Measurements from ENCODE around the gene SMPD4. TPM values are rescaled to one million over a fixed set of nuclear protein-coding genes. Genes with fewer than 3 reads are reported as not detected.
"Not testable (repeated sequence)": the region's sequence is repeated elsewhere in the genome, so short reads cannot be mapped to it uniquely, and the experiment has no call there.

Gene SMPD4
- total RNA-seq, 2 experiments from 2014 or later = 81.2 to 89.9 TPM

DNA sequence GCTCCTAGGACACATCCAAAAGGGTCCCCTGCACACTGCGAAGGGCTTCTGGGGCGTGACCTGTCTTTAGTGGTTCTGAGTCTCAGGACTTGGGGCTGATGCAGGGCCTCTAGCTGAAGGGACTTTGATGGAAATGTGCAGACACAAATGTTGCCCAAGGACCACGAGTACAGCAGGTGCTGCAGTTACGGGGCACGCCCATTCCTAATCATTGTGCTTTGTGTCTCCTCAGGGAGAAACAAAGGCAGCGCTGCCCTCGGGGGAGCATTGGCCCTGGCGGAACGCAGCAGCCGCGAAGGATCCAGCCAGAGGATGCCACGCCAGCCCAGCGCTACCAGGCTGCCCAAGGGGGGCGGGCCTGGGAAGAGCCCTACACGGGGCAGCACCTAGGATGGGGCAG lies 8.8 kb upstream of the SMPD4 start:
- POLR2A ChIA-PET = no interaction called here
- H3K27ac Mint-ChIP-seq = no peak overlapping the region

DNA sequence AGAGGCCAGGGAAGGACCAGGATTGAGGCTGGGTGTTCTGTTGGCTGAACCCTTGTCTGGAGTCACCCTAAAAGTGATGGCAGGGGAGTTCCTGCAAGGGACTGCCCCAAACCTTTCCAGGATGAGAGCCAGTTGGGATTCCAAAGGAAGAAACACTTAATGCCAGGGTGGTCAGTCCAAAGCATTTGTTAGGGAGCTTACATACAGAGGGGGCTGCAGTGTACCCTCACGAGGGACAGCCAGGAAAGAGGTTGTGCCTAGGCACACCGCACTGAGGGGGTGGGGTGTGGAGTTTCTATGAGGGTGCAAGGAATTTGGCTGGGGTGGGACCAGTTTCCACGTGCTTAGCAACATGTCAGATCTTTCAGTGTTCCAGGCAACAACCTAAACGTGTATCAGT lies 7.6 kb upstream of the SMPD4 start:
- H3K4me3 Mint-ChIP-seq; H3K9me3 ChIP-seq (ENCODE audit: control insufficient read depth in 1 of 2, insufficient read depth in 1 of 2, low read length in 2 of 2); H3K27ac Mint-ChIP-seq; H3K4me3 ChIP-seq (ENCODE audit: low read length); H3K9me3 Mint-ChIP-seq; H3K27ac ChIP-seq (ENCODE audit: low read depth in 1 of 2, low read length in 2 of 2); CTCF ChIA-PET; DNase-seq; ATAC-seq (ENCODE audit: poor library complexity); H3K4me1 ChIP-seq (ENCODE audit: insufficient read depth, low read length); H3K36me3 ChIP-seq (ENCODE audit: insufficient read depth, low read length); H3K4me1 Mint-ChIP-seq (ENCODE audit: low read depth); H3K27me3 Mint-ChIP-seq; H3K36me3 Mint-ChIP-seq (ENCODE audit: low read depth); POLR2A ChIA-PET; H3K27me3 ChIP-seq (ENCODE audit: control insufficient read depth in 1 of 2, insufficient read depth in 2 of 2, low read length in 2 of 2): not testable (repeated sequence)
- intact Hi-C loops (cut with DNase I, micrococcal nuclease) = loop anchor here in 1 of 2 experiments (10.0 kb wide), 2 partner anchors 186 to 536 kb away; partner anchors contain the start of gene GPR148

More for the DNA sequence above, 8.8 kb upstream of the SMPD4 start:
- Histone ChIP-seq H3K36me3 (ENCODE audit: insufficient read depth, low read length) (peaks cover 2% of the 10 kb centered on the region), H3K4me3 (ENCODE audit: low read length) (no peak overlapping the region), H3K4me1 (ENCODE audit: insufficient read depth, low read length) (no peaks in the 10 kb centered on the region), H3K27ac (ENCODE audit: low read depth in 1 of 2, low read length in 2 of 2) (no peak overlapping the region), H3K9me3 (ENCODE audit: control insufficient read depth in 1 of 2, insufficient read depth in 1 of 2, low read length in 2 of 2) (no peaks in the 10 kb centered on the region), H3K27me3 (ENCODE audit: control insufficient read depth in 1 of 2, insufficient read depth in 2 of 2, low read length in 2 of 2) (no peaks in the 10 kb centered on the region)
- Mint-ChIP-seq H3K4me3 (no peak overlapping the region), H3K9me3 (no peaks in the 10 kb centered on the region), H3K36me3 (ENCODE audit: low read depth) (peaks cover 7% of the 10 kb centered on the region), H3K27me3 (no peaks in the 10 kb centered on the region), H3K4me1 (ENCODE audit: low read depth) (no peaks in the 10 kb centered on the region)
- DNase-seq = no peak
- ATAC-seq (ENCODE audit: poor library complexity) = no peak
- CTCF ChIA-PET = no interaction called here
- TF ChIP-seq, protein P1, sequence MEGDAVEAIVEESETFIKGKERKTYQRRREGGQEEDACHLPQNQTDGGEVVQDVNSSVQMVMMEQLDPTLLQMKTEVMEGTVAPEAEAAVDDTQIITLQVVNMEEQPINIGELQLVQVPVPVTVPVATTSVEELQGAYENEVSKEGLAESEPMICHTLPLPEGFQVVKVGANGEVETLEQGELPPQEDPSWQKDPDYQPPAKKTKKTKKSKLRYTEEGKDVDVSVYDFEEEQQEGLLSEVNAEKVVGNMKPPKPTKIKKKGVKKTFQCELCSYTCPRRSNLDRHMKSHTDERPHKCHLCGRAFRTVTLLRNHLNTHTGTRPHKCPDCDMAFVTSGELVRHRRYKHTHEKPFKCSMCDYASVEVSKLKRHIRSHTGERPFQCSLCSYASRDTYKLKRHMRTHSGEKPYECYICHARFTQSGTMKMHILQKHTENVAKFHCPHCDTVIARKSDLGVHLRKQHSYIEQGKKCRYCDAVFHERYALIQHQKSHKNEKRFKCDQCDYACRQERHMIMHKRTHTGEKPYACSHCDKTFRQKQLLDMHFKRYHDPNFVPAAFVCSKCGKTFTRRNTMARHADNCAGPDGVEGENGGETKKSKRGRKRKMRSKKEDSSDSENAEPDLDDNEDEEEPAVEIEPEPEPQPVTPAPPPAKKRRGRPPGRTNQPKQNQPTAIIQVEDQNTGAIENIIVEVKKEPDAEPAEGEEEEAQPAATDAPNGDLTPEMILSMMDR (IDR thresholded peaks at IDR 0.05) = no peak
- intact Hi-C loops (cut with DNase I, micrococcal nuclease) = no loop called here

DNA sequence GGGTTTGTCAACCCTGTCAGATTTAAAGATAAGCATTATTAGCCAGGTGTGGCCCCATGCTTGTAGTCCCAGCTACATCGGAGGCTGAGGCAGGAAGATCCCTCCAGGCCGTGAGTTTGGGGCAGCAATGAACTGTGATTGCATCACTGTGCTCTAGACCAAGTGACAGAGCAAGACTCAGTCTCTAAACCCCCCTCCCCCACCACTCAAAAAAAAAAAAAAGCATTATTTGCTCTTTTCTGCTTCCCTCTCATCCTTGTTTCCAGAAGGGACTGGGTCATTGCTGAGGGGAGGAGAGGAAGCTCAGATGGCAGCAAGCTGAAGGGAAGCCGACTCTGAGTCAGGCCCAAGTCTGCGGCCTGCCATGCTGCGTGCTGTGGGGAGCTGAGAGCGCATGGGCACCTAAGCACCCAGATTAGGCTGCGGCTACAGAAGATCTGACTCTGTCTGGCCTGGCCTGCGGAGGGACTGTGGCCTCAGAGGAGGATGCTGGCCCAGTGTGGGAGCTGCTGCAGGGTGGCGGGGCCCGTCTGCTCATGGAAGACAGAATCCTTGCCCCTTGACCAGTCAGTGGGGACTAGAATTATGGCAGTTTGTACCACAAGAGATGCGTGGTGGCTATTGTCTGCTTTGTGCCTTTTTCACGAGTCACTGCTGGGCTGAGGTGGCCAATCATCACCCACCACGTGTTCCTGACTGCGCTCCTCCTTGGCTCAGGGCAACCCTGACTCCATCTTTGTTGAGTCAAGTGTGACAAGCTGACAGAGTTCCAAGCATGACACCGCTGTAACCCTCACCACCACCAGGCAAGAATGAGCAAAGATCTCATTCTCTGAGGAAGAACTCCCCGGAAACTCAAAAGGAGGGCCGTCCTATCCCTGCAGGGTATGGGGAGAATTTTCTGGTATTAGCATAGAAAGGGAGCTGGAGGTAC lies 6.7 kb upstream of the SMPD4 start:
- DNase-seq; H3K9me3 Mint-ChIP-seq; H3K36me3 Mint-ChIP-seq (ENCODE audit: low read depth); ATAC-seq (ENCODE audit: poor library complexity); H3K27ac ChIP-seq (ENCODE audit: low read depth in 1 of 2, low read length in 2 of 2); H3K9me3 ChIP-seq (ENCODE audit: control insufficient read depth in 1 of 2, insufficient read depth in 1 of 2, low read length in 2 of 2); H3K27me3 Mint-ChIP-seq; H3K27ac Mint-ChIP-seq; H3K36me3 ChIP-seq (ENCODE audit: insufficient read depth, low read length); H3K4me3 ChIP-seq (ENCODE audit: low read length); H3K27me3 ChIP-seq (ENCODE audit: control insufficient read depth in 1 of 2, insufficient read depth in 2 of 2, low read length in 2 of 2); H3K4me3 Mint-ChIP-seq; H3K4me1 Mint-ChIP-seq (ENCODE audit: low read depth); POLR2A ChIA-PET: not testable (repeated sequence)
- intact Hi-C loops (cut with DNase I, micrococcal nuclease) = loop anchor here in 1 of 2 experiments (10.0 kb wide), 2 partner anchors 187 to 537 kb away; partner anchors contain the start of gene GPR148
- CTCF ChIA-PET = interaction anchor here (0.6 kb wide), 1 partner anchor 1349 kb away, joined by 3 read pairs; no protein-coding TSS in a partner anchor
- H3K4me1 ChIP-seq (ENCODE audit: insufficient read depth, low read length) = peaks cover 16% of the 10 kb centered on the region

DNA sequence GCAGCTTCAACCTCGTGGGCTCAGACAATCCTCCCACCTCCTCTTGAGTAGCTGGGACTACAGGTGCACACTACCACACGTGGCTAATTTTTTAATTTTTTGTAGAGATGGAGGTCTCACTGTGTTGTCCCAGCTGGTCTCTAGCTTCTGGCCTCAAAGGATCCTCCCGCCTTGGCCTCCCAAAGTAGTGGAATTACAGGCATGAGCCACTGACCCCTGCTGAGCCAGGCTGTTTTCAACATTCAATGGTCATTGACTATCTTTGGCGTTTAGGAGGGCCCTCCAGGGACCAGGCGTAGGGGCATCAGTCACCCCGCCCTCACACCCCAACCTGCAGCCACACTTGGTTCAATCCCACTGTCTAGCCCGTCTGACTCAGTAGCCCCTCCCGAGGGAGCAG lies 5.9 kb upstream of the SMPD4 start:
- no peak overlapping the region for H3K4me3 Mint-ChIP-seq
- CTCF ChIA-PET = no interaction called here
- intact Hi-C loops (cut with DNase I, micrococcal nuclease) = loop anchor here in 1 of 2 experiments (10.0 kb wide), 2 partner anchors 188 to 538 kb away; partner anchors contain the start of gene GPR148

More for the DNA sequence above, 5.9 kb upstream of the SMPD4 start:
- no peaks in the 10 kb centered on the region for H3K9me3 ChIP-seq (ENCODE audit: control insufficient read depth in 1 of 2, insufficient read depth in 1 of 2, low read length in 2 of 2)
- Mint-ChIP-seq H3K27me3 (no peaks in the 10 kb centered on the region), H3K27ac (no peak overlapping the region), H3K36me3 (ENCODE audit: low read depth) (peaks cover 7% of the 10 kb centered on the region), H3K4me1 (ENCODE audit: low read depth) (peaks cover 4% of the 10 kb centered on the region), H3K9me3 (no peaks in the 10 kb centered on the region)
- no peaks in the 10 kb centered on the region for H3K27me3 ChIP-seq (ENCODE audit: control insufficient read depth in 1 of 2, insufficient read depth in 2 of 2, low read length in 2 of 2)
- DNase-seq (no peak), ATAC-seq (ENCODE audit: poor library complexity) (no peak)
- peaks cover 4% of the 10 kb centered on the region for H3K36me3 ChIP-seq (ENCODE audit: insufficient read depth, low read length)
- POLR2A ChIA-PET = no interaction called here
- TF ChIP-seq, protein P1 (IDR thresholded peaks at IDR 0.05) = no peak
- H3K4me1 ChIP-seq (ENCODE audit: insufficient read depth, low read length) = peaks cover 20% of the 10 kb centered on the region
- no peak overlapping the region for H3K27ac ChIP-seq (ENCODE audit: low read depth in 1 of 2, low read length in 2 of 2)
- no peak overlapping the region for H3K4me3 ChIP-seq (ENCODE audit: low read length)
